Stimulated activated CD8-positive, alpha-beta memory T cell treated with anti-CD3 and anti-CD28 coated beads, Interleukin-15, amount 100 ng/mL, for 48 hours (primary cell): ENCODE measurements around the gene IL1RAPL2.
"Not testable (repeated sequence)": the region's sequence is repeated elsewhere in the genome, so short reads cannot be mapped to it uniquely, and the experiment has no call there.

Experiments used
- DNase-seq, 2 donors: peaks; one replicate each; pipeline ENCODE4 v3.0.0-alpha.2; 2020; ENCODE audit warnings: low read depth in 2 of 2

The IL1RAPL2 gene

DNA sequence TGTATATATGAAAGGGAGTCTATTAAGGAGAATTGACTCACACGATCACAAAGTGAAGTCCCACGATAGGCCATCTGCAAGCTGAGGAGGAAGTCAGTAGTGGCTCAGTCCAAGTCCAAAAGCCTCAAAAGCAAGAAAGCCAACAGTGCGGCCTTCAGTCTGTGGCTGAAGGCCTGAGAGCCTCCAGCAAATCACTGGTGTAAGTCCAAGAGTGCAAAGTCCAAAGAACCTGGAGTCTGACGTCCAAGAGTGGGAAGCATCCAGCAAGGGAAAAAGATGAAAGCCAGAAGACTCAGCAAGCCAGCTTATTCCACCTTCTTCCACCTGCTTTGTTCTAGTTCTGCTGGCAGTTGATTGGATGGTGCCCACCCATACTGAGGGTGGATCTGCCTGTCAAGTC lies 104.1 kb downstream of the IL1RAPL2 start:
- DNase-seq, result no peak

GRCh38 chrX:104677517-104677916 lies 111.5 kb downstream of the IL1RAPL2 start:
- not testable (repeated sequence) for DNase-seq

GRCh38 chrX:104679175-104679574 lies 113.2 kb downstream of the IL1RAPL2 start:
- DNase-seq, result no peak

DNA sequence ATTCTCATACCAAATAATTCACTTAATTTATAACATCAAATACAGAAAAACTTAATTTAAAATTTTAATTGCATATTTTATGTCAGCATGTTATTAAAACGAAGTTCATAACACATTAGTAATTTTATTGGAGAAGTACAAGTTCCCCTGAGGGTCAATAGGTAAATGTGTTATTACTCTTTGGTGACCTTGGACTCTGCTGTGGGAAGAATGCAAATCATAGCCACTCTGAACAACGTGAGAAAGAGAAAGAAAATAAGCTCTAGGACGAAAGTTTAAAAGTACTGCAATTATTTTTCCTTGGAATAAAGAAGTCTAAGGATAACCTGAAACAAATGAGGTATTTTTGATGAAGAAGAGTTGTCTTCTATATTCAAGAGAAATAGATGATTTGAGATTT lies 115.2 kb downstream of the IL1RAPL2 start:
- DNase-seq, result no peak

- no peak for DNase-seq
Observed at GRCh38 chrX:104684077-104684476, 118.1 kb downstream of the IL1RAPL2 start.

- DNase-seq, result no peak
Observed at GRCh38 chrX:104695593-104695992, 129.6 kb downstream of the IL1RAPL2 start.

- DNase-seq, result no peak
Observed at GRCh38 chrX:104696667-104697066, 130.7 kb downstream of the IL1RAPL2 start.

DNA sequence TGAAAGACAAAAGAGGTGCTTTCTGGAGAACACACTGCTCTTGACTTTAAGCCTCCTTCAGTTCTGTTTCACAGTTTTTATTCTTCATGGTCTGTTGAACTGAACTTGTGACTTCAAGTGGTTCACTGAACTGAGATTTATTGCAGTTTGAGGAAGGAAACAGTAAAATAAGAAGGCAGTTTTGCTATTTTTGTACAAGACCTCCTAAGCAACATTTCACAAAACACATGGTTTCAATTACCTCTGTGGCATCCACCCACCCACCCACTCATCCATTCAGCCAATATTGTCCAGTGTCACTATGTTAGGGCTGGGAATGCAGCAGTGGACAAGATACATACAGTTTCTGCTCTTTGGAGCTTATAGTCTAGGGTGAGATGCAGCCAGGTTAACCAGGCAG lies 131.3 kb downstream of the IL1RAPL2 start:
- DNase-seq, result no peak

DNA sequence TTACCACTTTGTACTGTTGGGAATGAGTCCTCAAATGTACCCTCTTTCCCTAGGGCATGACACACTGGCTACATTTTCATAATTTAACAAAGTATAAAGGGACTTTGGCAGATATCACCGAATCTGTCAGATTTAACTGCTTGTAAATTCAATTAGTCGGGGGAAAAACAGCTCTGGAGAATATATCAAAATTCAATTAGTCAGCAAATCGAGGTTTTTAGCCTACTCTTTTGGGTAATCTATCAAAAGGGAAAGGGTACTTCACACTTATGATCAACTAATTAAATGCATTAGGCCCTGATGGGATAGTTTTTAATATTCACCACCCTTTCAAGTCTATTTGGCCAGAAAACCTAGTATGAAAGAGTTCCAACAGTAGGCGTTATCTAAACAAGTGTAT lies 141.0 kb downstream of the IL1RAPL2 start:
- no peak for DNase-seq

GRCh38 chrX:104707572-104707971 lies 141.6 kb downstream of the IL1RAPL2 start:
- no peak for DNase-seq

- no peak for DNase-seq
Observed at GRCh38 chrX:104712515-104712914, 146.5 kb downstream of the IL1RAPL2 start.

- DNase-seq, result no peak
Observed at GRCh38 chrX:104721854-104722253, 155.9 kb downstream of the IL1RAPL2 start.

DNA sequence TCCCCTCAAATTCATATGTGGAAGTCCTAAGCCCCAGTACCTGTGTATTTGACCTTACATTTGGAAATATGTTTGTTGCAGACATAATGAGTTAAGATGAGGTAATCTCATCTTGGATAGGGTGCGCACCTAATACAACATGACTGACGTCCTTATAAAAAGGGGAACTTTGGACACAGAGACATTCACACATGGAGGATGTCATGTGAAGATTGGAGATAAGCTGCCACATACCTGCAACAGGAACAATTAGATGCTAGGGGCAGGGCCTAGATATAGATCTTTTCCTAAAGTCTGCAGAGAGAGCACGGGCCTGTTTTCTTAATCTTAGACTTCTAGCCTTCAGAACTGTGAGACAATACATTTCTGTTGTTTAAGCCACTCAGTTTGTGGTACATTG lies 162.5 kb downstream of the IL1RAPL2 start:
- DNase-seq, result no peak

- no peak for DNase-seq
Observed at GRCh38 chrX:104742355-104742754, 176.4 kb downstream of the IL1RAPL2 start.

GRCh38 chrX:104745152-104745551 lies 179.2 kb downstream of the IL1RAPL2 start:
- no peak for DNase-seq

- no peak for DNase-seq
Observed at GRCh38 chrX:104749951-104750610, 184.1 kb downstream of the IL1RAPL2 start.

DNA sequence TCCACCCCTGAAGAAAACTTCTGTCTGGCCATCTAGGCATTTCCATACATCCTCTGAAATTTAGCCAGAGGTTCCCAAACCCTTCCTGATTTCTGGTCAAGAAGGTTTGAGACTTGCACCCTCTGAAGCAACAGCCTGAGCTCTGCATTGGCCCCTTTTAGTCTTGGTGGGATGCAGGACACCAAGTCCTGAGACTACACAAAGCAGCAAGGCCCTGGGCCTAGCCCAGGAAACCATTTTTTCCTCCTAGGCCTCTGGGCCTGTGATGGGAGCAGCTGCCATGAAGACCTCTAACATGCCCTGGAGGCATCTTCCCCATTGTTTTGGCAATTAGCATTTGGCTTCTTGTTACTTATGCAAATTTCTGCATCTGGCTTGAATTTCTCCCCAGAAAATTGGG lies 196.6 kb downstream of the IL1RAPL2 start:
- DNase-seq, result no peak

DNA sequence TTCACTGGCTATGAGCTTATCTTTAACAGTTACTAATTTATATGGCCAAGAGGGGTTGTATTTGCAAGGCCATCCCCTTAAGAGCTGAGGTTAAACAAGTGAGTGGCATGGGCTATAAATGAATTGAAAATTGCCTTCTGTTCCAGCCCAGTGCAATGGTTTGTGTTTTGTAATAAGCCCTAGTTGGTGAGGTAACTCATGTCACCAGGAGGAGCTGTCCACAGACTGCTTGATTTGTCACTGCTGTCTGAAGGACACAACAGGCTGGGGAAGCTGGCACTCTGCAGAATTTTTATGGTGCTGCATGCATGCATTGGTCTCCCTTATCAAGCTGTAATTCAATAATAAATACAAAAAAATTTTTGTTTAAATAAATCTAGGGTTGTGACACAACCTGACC lies 223.8 kb downstream of the IL1RAPL2 start:
- no peak for DNase-seq

- DNase-seq, result no peak
Observed at GRCh38 chrX:104795804-104796203, 229.8 kb downstream of the IL1RAPL2 start.

- no peak for DNase-seq
Observed at GRCh38 chrX:104803219-104803618, 237.2 kb downstream of the IL1RAPL2 start.

- DNase-seq, result no peak
Observed at GRCh38 chrX:104806346-104806745, 240.3 kb downstream of the IL1RAPL2 start.

GRCh38 chrX:104833401-104833800 lies 267.4 kb downstream of the IL1RAPL2 start:
- no peak for DNase-seq

- no peak for DNase-seq
Observed at GRCh38 chrX:104842646-104843045, 276.6 kb downstream of the IL1RAPL2 start.

GRCh38 chrX:104852241-104852640 lies 286.2 kb downstream of the IL1RAPL2 start:
- no peak for DNase-seq
